HG03159 (cell line): Measurements from ENCODE around the gene PRKACB.
A peak's percentile ranks its signal among the peaks of the same experiment; 100 is the strongest.
"Not testable (repeated sequence)": the region's sequence is repeated elsewhere in the genome, so short reads cannot be mapped to it uniquely, and the experiment has no call there.

Experiments
- ATAC-seq: cut with Tn5 transposase; IDR thresholded peaks from one replicate; pipeline ENCODE4 v1.9.1; 2021; ENCODE audit warnings: mild to moderate bottlenecking, moderate library complexity; ENCODE audit not compliant: unreplicated experiment

The PRKACB gene

DNA sequence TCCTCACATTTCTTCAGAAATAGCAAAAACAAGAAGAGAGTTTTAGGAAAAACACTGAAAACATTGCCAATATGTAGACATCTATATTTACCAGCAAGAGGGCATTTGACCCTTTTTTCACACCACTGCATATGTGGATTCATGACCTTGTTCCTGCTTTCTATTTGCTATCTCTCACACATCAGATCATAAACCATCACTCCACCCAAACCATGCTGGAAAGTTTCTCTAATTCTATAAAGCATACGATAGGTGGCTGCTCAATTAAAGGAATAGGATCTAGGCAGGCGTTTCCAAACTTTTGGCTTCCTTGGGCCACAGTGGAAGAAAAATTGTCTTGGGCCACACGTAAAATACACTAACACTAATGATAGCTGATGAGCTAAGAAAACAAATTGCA is 121.8 kb downstream of the PRKACB start:
- no peak for ATAC-seq

DNA sequence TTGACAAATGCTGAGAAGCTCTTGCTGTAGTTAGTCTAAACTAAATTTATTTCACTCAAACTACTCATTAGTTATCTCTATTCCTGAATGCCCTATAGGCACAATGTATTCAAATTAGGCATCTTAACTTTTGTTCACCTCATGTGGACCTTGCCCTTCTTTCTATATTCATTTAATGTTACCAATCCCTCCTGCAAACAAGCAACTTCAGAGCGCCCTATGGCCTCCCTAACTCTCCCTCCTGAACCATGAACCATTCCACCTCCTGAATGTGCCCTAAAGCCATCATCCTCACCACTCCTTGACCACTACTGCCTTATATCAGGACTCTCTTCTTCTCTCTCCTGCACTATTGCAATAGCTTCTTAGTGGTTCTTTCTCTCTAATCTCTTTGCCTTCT is 122.7 kb downstream of the PRKACB start:
- ATAC-seq, result no peak

DNA sequence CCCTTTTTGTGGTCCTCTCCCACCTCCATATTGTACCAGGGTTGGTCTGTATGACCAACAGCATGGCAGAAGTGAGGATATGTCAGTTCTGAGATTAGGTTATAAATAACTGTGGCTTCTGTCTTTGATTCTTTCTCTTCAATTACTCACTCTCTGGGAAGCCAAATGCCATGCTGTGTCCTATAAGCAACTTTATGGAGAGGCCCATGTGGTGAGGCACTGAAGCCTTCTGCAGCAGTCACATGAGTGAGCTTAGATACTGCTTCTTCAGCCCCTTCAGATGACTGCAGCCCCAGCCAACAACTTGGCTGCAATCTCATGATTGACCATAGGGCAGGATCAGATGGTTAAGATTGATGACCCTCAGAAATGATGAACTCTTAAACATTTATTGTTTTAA is 123.4 kb downstream of the PRKACB start:
- ATAC-seq, result no peak

DNA sequence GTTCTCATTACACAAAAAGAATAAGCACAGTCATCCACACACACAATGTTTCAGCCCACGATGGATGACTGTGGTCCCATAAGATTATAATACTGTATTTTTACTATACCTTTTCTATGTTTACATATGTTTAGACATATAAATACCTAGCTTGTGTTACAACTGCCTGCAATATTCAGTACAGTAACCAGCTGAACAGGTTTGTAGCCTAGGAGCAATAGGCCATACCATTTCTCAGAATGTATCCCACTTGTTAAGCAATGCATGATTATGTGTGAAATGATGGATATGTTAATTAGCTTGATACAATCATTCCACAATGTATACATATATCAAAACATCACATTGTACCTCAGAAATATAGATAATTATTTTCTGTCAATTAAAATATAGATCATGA is 124.3 kb downstream of the PRKACB start:
- no peak for ATAC-seq

DNA sequence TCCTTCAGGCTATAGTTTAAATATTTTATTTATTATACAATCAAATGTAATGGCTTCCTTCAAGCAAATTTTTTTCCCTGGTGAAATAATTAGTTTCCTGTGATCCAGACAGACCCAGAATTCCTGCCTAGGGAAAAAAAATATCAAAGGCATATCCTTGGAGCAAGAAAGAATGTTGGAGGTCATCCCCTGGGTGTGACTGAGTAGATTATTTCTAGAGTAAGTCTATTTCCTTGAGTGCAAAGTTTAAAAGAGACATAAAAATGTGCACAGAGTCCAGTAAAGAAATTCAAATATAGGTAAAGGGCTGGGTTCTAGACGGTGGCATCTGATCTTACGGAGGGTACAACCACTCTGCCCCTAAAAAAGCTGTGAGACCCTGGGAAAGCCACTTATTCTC is 125.2 kb downstream of the PRKACB start:
- no peak for ATAC-seq

DNA sequence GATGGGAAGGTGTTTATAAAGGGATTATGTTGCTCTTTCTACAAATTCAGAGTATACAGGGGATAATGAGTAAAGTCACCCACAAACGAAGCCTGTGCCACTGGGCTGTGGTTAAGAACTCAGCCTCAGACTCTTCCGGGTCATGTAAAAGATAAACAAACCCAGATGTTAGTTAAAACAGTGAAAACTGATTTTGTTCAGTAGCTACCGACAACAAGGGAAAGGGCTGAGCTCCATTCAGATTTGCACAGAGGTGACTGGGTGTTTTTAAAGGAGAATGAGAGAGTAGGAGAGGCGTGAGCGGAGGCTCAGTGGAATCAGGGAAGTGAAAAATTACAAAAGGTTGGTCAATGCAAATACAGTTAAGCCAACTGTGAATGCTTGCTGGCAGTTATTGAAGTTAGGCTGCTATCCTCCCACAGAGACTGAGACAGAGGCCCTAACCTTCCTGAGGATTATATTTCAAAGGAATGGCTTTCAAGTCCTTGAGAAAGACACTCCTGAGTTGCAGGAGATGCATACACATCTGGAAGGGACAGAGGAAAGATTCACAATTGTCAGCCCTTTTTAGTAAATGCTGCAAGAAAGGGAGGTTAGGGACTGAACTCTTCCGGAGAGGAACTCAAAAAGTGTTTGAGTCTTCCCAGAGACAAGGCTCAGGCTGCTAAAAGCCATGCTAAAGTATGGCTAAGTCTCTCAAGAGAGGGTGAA is 127.5 kb downstream of the PRKACB start:
- peak; percentile 96 for ATAC-seq

DNA sequence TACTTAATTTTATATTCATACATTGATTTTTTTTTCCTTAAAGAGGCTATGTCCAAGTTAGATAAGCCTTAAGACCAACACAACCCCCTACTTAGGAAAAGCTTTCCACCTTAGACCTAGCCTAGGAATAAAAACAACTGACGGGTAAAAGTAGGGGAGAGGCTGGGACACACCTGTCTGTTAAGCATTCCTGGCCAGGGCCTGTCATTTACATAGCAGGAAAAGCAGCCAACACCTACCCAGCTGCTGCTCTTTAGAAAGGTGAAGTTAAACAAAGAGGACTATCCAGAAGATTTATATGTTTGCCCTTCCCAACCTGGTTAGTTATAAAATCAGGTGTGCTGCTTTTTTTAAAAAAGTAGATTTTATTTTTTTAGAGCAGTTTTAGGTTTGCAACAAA is 128.3 kb downstream of the PRKACB start:
- no peak for ATAC-seq

DNA sequence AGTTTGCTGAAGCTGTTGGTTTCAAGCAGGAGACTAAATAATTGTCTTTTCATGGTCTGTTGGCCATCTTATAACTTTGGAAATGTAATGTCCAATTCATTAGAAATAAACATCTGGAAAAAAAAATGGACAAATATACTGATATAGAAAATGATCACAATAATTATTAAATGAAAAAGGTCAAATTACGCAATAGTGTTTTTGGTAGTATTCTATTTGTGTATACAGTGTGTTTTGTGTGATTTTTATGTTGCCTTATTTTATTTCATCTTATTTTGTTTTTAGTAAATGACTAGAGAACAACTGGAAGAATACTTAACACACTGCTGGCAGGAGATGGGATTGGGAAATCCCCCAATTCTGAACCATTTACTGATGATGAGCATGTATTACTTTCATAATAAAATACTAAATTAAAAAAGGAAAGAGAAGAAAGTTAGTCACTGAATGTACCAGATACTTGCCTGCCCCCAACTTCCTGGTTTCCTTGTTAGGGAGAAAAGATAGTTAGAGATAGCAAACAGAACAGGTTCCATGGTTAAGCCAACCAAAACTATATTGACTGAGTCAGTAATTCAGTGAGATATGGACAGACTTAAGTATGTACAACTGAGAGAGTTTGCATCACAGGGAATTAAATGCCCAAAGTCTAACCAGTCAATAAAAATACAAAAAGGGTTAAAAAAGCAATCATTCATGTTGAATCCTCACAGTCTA is 133.4 kb downstream of the PRKACB start:
- ATAC-seq, result no peak

DNA sequence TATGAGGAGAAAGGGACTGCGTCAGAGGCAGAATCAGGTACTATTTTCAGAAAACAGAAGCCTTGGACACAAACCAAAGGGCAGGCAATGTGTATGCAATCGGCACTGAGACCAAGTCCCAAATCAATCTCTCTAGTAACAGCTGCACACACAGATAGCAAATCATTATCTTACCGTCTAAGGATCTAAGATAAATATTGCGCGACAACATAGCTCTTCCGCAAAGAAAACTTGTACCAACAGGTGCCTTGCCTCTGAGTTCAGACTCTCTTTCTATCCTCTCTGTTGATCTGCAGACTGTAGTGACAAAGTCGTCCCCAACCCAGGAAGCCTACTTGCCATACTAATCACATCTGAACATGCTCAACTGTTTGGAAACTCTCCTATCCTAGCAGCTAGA is 134.8 kb downstream of the PRKACB start:
- ATAC-seq, result no peak

DNA sequence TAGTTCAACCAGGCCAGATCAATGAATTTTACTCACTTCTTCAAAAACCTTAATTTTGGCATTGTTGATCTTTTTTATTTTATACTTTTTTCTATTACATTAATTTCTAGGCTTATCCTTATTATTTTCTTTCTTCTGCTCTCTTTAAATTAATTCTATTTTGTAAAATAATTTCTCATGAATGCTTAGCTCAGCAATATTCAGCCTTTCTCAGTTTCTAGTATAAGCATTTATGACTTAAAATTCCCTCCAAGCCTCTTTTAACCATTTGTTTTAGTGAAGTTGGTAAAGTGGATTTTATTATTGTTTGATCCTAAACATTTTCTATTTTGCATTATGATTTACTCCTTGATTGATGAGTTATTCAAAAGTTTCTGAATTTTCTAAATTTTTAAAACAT is 136.8 kb downstream of the PRKACB start:
- ATAC-seq, result no peak

DNA sequence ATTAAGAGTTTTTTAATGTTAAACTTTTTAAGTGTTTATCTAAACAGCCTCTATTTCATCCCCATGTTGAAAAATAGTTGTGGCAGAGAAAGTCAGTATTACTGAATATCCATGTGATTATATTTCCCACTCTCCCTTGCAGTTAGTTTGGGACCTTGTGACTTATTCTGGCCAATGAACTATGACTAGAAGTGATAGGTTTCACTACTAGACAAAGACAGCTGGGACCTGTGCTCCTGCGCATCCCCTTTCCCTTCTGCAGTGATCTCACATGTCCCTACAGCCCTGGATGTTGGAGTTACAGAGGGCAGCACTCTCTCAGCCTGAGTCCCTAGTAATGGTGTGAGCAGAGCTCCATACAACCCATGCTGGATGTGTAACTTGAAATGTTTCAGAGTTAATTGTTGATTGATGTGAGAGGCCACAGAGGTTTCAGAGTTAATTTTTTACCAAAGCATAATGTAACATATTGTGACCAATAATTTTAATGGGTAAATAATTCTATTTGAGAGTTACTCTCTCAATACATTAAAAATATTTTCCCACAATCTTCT is 138.8 kb downstream of the PRKACB start:
- ATAC-seq, result no peak

DNA sequence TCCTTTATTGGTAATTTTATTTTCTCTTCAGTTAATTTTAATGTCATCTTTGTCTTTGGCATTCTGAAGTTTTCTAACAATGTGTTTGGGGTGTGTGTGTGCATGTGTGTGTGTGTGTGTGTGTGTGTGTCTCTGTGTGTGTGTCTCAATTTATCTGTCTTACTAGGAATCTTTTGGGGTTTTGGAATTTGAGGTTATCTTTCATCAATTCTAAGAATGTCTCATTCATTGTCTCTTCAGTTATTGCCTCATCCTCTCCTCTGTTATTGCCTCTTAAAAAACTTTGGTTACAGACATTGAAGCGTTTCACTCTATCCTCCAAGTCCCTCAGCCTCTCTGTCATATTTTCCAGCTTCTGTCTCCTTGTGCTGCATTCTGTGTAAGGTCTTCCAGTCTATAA is 139.3 kb downstream of the PRKACB start:
- no peak for ATAC-seq

DNA sequence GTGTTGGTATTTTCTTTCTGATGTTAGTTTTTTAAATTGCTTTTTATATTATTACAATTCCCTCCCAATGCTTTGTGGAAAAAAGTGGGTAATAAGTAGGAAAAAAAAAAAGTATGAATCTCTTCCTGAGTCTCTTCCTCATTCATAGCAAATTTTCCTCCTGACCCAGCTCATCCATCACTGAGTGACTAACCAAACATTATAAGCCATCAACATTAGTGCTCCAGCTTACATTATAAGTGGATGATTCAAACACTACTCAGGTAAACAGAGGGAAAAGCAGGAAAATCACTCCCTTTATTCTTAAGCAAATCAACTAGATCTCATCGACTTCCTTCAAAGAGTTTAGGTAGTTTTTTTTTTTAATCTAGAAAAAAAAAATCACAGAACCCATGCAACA is 142.0 kb downstream of the PRKACB start:
- no peak for ATAC-seq

DNA sequence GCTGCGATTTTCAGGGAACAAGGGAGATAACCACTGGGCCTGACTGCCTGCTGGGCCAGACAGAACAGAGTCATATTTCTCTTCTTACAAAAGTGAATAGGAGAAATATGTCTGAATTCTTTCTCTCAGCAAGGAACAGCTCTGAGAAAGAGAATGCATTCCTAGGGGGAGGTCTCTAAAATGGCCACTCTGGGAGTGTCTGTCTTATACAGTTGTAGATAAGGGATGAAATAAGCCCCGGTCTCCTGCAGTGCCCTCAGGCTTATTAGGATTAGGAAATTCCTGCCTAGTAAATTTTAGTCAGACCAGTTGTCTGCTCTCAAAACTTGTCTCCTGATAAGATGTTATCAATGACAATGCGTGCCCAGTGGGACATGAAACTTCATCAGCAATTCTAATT is 143.3 kb downstream of the PRKACB start:
- ATAC-seq, result not testable (repeated sequence)
